ENCODE data around the gene HGS. TPM values are rescaled to one million over a fixed set of nuclear protein-coding genes. Genes with fewer than 3 reads are reported as not detected.

The HGS gene
- total and polyA plus RNA-seq, 2 of the 8 experiments (the other 6 are each of a cell fraction or from before 2014, with no cell fraction given): 80.8 to 99.7 TPM

DNA sequence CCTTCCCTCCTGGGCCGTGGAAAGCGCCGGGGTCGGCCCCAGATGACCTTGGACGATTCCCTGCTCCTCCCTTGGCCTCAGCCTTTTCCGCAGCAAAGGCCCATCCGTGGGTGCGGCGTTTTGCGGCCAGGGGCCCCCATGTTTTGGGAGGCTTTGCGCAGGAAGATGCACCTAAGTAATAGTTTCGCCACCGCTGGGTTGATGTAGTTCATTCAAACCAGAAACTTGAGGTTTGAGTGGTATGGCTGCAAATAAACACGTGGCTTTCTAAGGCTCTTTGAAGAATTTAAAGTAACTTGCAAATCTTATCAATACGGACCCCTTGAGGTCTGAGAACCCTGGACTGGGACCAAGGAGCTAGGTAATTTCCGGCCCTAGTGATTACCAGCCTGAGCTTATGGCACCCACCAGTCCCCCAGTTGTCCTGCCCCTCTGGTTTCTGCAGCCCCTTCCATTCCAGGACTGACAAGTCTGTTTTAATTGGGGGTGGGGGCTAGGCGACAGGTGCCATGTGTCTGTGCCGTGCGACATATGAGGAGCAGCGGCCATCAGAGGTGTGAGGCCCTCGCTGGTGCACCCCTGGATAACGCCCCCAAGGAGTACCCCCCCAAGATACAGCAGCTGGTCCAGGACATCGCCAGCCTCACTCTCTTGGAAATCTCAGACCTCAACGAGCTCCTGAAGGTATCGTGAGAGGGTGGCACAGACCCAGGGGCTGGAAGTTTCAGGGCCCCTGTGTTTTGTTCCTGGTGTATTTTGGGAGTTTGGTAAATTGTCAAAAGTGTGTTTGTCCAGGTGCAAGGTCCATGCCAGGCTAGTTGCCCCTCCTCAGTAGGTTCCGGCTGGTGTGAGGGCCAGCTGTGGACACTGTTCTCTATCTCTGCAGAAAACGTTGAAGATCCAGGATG lies 20.2 kb downstream of the HGS start:
- FAIRE-seq (no peak), DNase-seq (ENCODE audit: low read depth in 1 of 2, low spot score in 2 of 2) (no peak)
- H3K79me1 ChIP-seq (ENCODE audit: low read depth, low read length): peaks cover 16% of the 10 kb centered on the region
- no peak overlapping the region for H2BK12ac ChIP-seq (ENCODE audit: low read depth, low read length)
- H2BK15ac ChIP-seq (ENCODE audit: low read length): no peak overlapping the region
- H3K27ac ChIP-seq (ENCODE audit: low read depth, low read length): peak overlapping the region; percentile 92; the same call in 1 of the 2 replicates
- H3K27me3 ChIP-seq (replicated peaks in 1 of 4; ENCODE audit: control insufficient read depth in 3 of 4, extremely low read depth in 1 of 4, insufficient read depth in 3 of 4, low read length in 3 of 4): no peaks in the 10 kb centered on the region
- peak overlapping the region; percentile 91 to 95 for H3K4me2 ChIP-seq (ENCODE audit: insufficient read depth in 1 of 2, low read depth in 2 of 2, low read length in 2 of 2)
- H3K18ac ChIP-seq (ENCODE audit: extremely low read depth, low read length): peak overlapping the region; percentile 78; the same call in 1 of the 2 replicates
- WGBS, 2 experiments (ENCODE audit: extremely low coverage in 1 of 2, insufficient coverage in 1 of 2, insufficient read length in 1 of 2, insufficient replicate concordance in 2 of 2, low coverage in 1 of 2, low lambda C conversion rate in 2 of 2, missing lambda C conversion rate in 1 of 2): 40% methylated on average over 26 of the region's 27 CpGs; no CpG with 5 or more reads in 1 of the 2 experiments
- H3K36me3 ChIP-seq (ENCODE audit: control insufficient read depth in 2 of 4, insufficient read depth in 4 of 4, low read length in 3 of 4): peaks cover 20 to 37% (median 29%) of the 10 kb centered on the region in 4 experiments
- 0 out of 2 replicates have a peak, but pooled peaks have one; percentile 2 for TF ChIP-seq SP4 (IDR thresholded peaks at IDR 0.05; ENCODE audit: low read length)
- no peak for TF ChIP-seq KDM5A (IDR thresholded peaks at IDR 0.05; ENCODE audit: low read length)
- no peak for TF ChIP-seq SRF (IDR thresholded peaks at IDR 0.05; ENCODE audit: low read depth, low read length)
- TF ChIP-seq EZH2 (IDR thresholded peaks at IDR 0.05; ENCODE audit: low read depth, low read length, severe bottlenecking): no peak
- TF ChIP-seq GABPA (IDR thresholded peaks at IDR 0.05; ENCODE audit: borderline replicate concordance, insufficient read depth, low read length): no peak
- TF ChIP-seq RFX5 (IDR thresholded peaks at IDR 0.05; ENCODE audit: borderline replicate concordance, low read depth, low read length): no peak
- peaks cover 9% of the 10 kb centered on the region for H3K23me2 ChIP-seq (ENCODE audit: low read depth, low read length)
- no peak overlapping the region for H3K14ac ChIP-seq (ENCODE audit: insufficient read length)
- no peak overlapping the region for H4K5ac ChIP-seq (ENCODE audit: insufficient read length, low read depth, low read length)
- peak overlapping the region; percentile 81 for H2BK5ac ChIP-seq (ENCODE audit: low read depth, low read length)
- peaks cover 11 to 13% of the 10 kb centered on the region in 2 experiments for H4K20me1 ChIP-seq (replicated peaks in 1 of 2; ENCODE audit: control insufficient read depth in 1 of 2, insufficient read depth in 2 of 2, low read length in 2 of 2)
- no peak overlapping the region for H2BK20ac ChIP-seq (ENCODE audit: low read length)
- ChIA-PET POLR2A (ENCODE audit: partially characterized antibody) (interaction anchor here (0.7 to 17.2 kb wide), 25 partner anchors 18 to 346 kb away, joined by 3 to 436 read pairs (median 4); partner anchors contain the start of genes ACTG1, ARL16, CCDC137 and FAAP100), CTCF (ENCODE audit: partially characterized antibody) (interaction anchor here (0.6 to 2.3 kb wide), 9 partner anchors 11 to 166 kb away, joined by 3 to 8 read pairs (median 4); partner anchors contain the start of genes ARL16, FAAP100 and HGS)
- H3K4me1 ChIP-seq (replicated peaks in 1 of 4; ENCODE audit: control insufficient read depth in 3 of 4, insufficient read depth in 4 of 4, low read length in 3 of 4): peaks cover 0 to 14% (median 10%) of the 10 kb centered on the region in 4 experiments; a peak in 5 of 7 replicates
- no peak overlapping the region for H2BK120ac ChIP-seq (replicated peaks; ENCODE audit: low read depth, low read length)
- H4K91ac ChIP-seq (replicated peaks; ENCODE audit: insufficient read length, low read length): peak overlapping the region; percentile 66
- no peak overlapping the region; the same call in 1 of the 2 replicates for H2AK5ac ChIP-seq (ENCODE audit: low read depth, low read length)
- peak overlapping the region; percentile 95 to 98 (median 96) for H3K9ac ChIP-seq (replicated peaks in 1 of 4; ENCODE audit: extremely low read depth in 1 of 4, low read depth in 3 of 4, low read length in 3 of 4)
- no peak overlapping the region for H3K56ac ChIP-seq (replicated peaks; ENCODE audit: insufficient read length, low read depth, low read length)
- H3K79me2 ChIP-seq (ENCODE audit: control insufficient read depth in 1 of 2, insufficient read depth in 2 of 2, low read length in 2 of 2): peaks cover 9 to 44% of the 10 kb centered on the region in 2 experiments; a peak in 3 of 4 replicates
- no peak overlapping the region for H2AFZ ChIP-seq (ENCODE audit: low read length)
- H3K4ac ChIP-seq (replicated peaks; ENCODE audit: insufficient read length, low read depth, low read length): peak overlapping the region; percentile 27
- peak overlapping the region; percentile 97 for H4K8ac ChIP-seq (ENCODE audit: extremely low read depth, insufficient read depth, low read length)
- H3K9me3 ChIP-seq (ENCODE audit: insufficient read depth in 2 of 2, low read depth in 1 of 2, low read length in 1 of 2): no peaks in the 10 kb centered on the region
- H3K4me3 ChIP-seq (ENCODE audit: extremely low read depth in 1 of 4, insufficient read depth in 2 of 4, low read depth in 3 of 4, low read length in 4 of 4): peak overlapping the region; percentile 76 to 96 (median 95)
- no peak overlapping the region for H3K23ac ChIP-seq (ENCODE audit: insufficient read length)

Data from H1 (cell line).